Activated naive CD4-positive, alpha-beta T cell (primary cell): Measurements from ENCODE around the gene HEG1.
A peak's percentile ranks its signal among the peaks of the same experiment; 100 is the strongest.

Experiments
- DNase-seq, 4 experiments: peaks; one replicate each; lab custom pipeline; 2025; lab: John Stamatoyannopoulos, UW

Gene HEG1

GRCh38 chr3:124942613-124943012, 113.2 kb downstream of the HEG1 start:
- no peak for DNase-seq

DNA sequence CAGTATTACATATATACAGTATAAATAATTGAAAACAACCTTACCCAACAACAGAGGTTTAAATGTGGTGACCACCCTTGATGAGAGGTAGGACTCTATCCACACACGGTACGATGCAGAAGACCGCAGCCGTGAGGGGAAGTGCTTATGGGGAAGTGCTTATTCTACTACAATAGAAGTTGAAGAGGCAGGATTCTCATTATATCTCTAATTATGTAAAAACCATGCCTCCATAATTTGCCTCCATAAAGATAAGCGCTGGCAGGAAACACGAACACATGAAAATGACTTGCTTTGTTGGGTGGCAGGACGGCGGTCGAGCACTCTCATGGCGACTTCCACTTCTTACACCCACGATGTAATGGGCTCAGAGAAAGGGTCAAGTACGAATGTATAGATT, 114.0 kb downstream of the HEG1 start:
- no peak for DNase-seq

DNA sequence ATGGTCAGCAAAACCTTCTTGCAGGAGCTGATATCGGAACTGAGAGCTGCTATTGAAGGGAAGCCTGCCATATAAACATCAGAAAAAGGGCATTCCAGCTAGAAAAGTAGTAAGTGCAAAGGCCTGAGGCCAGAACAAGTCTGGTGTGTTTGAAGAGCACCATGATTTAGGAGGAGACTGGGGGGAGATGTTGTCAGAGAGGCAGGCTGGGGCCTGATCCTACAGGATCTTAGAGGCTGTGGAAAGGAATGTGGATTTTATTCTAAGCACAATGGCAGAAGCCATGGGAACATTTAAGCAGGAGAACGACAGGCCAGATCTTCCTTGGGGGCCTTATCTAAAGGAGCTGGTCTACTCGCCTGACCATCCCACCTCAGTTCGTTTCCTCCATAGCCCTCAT, 116.1 kb downstream of the HEG1 start:
- DNase-seq = no peak

DNA sequence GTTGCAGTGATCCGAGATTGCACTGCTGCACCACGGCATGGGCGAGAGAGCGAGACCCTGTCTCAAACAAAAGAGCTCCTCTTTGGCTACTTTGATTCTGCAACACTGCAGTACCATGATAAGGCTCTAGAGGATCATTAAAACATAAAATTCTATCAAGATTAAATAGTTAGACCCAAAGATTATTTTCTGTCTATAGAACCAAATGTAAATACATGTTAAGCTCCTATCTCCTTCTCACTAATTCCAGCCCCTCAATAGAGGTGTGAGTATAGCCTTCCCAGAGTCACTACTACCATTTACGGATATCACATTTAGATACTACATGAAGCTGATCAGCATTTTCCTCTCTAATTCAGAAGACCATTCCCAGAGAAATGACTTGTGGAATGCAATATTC, 116.9 kb downstream of the HEG1 start:
- DNase-seq = no peak

DNA sequence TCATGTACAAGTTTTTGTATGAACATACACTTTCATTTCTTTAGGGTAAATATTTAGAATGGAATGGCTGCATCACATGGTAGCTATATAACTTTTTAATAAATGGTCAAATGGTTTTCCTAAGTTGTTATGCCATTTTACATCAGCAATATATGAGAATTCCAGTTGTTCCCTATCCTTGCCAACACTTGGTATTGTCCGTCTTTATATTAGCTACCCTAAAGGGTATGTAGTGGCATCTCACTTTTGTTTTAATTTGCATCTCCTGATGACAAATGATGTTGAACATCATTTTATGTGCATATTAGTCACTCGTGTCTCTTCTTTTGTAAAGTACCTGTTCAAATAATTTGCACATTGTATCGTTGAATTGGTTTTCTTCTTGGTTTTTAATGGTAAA, 118.7 kb downstream of the HEG1 start:
- DNase-seq = no peak

DNA sequence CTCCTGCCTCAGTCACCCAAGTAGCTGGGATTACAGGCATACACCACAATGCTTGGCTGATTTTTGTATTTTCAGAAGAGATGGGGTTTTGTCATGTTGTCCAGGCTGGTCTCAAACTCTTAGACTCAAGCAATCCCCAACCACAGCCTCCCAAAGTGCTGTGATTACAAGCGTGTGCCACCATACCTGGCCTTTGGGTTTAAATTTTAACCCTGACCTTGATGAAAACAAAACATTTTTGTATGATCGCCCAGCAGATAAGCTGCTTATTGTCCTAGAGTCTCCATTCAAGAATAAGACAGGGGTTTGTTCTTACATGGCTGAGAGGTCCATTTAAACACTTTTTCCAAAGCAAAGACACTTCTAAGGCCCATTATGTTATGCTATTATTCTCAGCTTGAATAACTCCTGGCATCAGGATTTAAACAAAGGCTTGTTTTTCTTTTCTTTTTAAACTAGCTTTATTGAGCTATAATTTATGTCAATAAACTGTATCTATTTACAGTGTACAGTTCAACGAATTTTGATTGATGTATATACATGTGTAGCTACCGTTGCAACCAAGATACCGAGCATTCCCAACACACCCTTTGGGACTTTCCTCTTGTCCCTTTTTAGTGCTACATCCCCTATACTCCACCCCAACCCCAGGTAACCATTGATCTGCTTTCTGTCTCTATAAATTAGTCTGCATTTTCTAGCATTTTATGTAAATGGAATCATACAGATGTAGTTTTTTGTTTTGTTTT, 119.8 kb downstream of the HEG1 start:
- no peak for DNase-seq

- DNase-seq = no peak
Observed at GRCh38 chr3:124935264-124935663, 120.5 kb downstream of the HEG1 start.

DNA sequence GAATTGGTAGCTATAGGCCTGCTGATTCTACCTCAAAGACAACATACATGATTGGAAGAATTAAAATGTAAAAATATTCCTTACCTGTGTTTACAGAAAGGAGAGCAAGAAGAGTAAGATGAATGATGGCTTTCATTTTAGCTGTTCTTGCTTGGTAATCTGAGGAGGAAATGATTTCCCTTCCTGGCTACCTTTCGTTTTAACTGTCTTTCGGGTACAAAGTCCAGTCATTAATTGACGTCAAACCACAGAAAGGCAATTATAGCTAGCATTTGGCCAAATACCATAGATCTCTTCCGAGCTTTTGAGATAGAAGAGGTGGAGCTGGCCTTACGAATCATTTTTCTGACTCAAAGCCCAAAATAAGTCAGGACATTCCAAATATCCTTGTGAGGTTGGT, 121.2 kb downstream of the HEG1 start, which contains the start of gene MUC13:
Gene MUC13 (minus strand): TSS at position 175 of the 400 bp plus-strand sequence. CDS start 39 bp downstream, at position 136.
- no peak for DNase-seq

GRCh38 chr3:124928333-124929202, 127.2 kb downstream of the HEG1 start:
- DNase-seq = peak; percentile 2 to 43 (median 12)

GRCh38 chr3:124927574-124928045, 128.2 kb downstream of the HEG1 start:
- no peak for DNase-seq

DNA sequence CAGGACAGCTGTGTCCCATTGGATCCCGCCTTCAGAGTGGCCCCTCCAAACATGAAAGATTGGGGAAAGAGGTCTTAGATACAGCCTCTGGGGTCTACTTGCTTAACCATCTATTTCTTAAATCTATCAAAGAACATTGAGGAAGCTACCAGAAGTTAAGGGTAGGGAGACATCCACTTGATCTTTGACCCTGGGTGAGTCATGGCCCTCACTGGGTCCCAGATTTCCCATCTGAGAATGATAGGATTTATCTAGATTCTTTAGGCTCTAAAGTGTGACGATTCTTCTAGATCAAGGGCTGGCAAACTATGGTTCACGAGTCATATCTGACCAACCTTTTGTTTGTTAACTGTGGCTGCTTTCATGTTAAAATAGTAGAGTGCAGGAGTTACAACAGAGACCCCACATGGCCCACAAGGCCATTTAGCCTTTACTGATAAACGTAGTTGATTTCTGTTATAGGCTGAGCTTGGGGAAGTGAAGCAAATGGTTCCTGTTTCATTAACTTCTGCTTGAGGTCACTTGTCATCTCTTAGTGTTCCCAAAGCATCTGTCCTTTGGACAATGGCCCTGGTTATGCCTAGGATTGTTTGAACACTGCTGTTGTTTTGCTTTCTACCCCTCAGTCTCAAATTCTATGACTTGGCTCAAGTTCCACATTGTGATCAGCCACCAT, 129.2 kb downstream of the HEG1 start:
- no peak for DNase-seq

DNA sequence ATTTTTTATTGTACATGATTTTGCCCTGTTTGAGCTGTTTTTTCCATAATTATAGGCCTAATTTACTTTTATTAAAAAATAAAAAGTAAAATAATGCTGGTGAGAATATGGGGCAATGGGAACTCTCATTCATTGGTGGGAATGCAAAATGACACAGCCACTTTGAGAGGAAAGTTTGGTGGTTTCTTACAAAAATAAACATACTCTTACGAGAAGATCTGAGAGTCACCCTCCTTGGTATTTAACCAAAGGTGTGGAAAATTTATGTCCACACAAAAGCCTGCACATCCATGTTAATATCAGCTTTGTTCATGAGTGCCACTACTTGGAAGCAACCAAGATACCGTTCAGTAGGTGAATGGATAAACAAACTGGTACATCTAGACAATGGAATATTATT, 131.1 kb downstream of the HEG1 start:
- no peak for DNase-seq

DNA sequence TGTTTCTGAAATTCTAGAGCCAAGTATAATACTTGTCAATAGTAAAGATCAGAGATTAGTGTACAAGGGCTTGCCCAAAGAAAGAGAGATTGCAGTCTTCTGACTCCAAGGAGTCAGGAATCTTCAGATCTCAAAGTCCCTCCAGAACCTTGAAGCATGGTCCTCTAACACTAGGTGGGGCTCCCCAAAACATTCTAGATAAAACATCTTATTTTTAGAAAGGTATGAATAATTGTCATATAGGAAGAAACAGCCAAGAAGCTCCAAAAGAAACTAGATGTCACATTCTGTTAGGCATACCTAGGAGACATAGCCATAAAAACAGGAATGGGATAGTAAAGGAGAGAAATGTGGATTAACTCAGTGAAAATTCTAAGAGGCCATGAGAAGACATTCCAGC, 132.0 kb downstream of the HEG1 start:
- DNase-seq = no peak

GRCh38 chr3:124920718-124921117, 135.1 kb downstream of the HEG1 start:
- DNase-seq = no peak

DNA sequence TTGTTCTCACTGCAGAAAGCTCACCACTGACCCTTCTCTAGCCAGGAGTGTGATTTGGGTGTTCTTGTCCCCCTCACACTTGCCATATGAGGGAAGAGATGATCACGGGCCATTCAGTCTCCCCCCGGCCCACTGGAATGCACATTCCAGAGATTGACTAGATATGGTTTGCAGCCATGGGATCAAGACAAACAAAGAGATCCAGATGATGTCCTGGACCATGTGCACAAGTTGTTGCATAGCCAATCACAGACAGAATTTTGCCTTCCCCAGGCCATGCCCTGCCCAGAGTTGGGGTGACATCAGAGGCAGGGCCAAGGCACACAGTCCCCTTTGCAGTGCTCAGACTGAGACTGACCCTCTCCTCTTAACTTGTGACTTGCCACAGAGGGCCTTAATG, 136.0 kb downstream of the HEG1 start:
- DNase-seq = no peak

DNA sequence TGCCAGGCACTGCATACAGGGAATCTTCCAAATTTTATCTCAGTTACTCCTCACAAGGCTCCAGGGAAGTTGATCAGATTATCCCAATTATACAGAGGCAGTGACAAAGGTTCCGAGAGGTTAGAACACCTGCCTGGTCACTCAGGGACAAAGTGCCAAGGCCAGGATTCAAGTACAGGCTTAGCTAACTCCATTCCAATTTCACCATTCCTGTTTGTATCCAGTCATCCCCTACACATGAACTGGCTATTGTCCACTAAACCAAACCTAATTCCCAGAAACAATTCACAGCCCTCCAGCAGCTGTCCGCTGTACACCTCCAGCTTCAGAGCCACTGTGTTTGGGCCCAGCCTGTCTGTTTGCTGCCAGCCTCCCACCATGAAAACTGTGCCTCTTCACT, 137.3 kb downstream of the HEG1 start:
- no peak for DNase-seq

- no peak for DNase-seq
Observed at GRCh38 chr3:124916837-124917409, 138.9 kb downstream of the HEG1 start.
